Inflammatory macrophage treated with lipopolysaccharide for 4 hours (primary cell): Measurements from ENCODE around the gene TAC4.

Source experiments
- DNase-seq: peaks from one replicate; pipeline ENCODE4 v3.0.0-alpha.2; 2020

The TAC4 gene

GRCh38 chr17:49798182-49798581 lies 49.7 kb downstream of the TAC4 start:
- no peak for DNase-seq

GRCh38 chr17:49795372-49795771 lies 52.5 kb downstream of the TAC4 start:
- DNase-seq = no peak

- DNase-seq = no peak
These were observed 54.6 kb downstream of the TAC4 start for GRCh38 chr17:49793309-49793708.

- DNase-seq = no peak
These were observed 58.7 kb downstream of the TAC4 start for GRCh38 chr17:49789243-49789578.

- DNase-seq = peak; percentile 100
These were observed 59.2 kb downstream of the TAC4 start, which contains the start of gene KAT7 for GRCh38 chr17:49788478-49789242. KAT7 (plus strand) TSS chr17:49788681; CDS start chr17:49788835, 154 bp downstream.
